Activated CD8-positive, alpha-beta T cell treated with anti-CD3 and anti-CD28 coated beads for 36 hours (primary cell): ENCODE data around the gene JPT1. TPM values are rescaled to one million over a fixed set of nuclear protein-coding genes. Genes with fewer than 3 reads are reported as not detected.

Source experiments
- ATAC-seq: fragments of 200-7000 bp; cut with Tn5 transposase; one replicate; pipeline ENCODE4 v1.10.0; 2021; ENCODE audit warnings: mild to moderate bottlenecking, moderate library complexity
- CTCF ChIA-PET: fragments of 350-600 bp; sonication (Branson Sonifier 250); formaldehyde crosslinking; loops from one replicate; lab custom pipeline; 2021; ENCODE audit warnings: antibody characterized with exemption; lab: Charles Lee
- POLR2A ChIA-PET: fragments of 350-600 bp; sonication (Branson Sonifier 250); formaldehyde crosslinking; loops from one replicate; lab custom pipeline; 2021; ENCODE audit warnings: antibody characterized with exemption; lab: Charles Lee
- DNase-seq: peaks from one replicate; pipeline ENCODE4 v3.0.0-alpha.2; 2020
- H3K27ac Mint-ChIP-seq: one replicate; pipeline ENCODE4 v1.8.0; 2021; ENCODE audit warnings: mild to moderate bottlenecking, mixed read lengths
- H3K27me3 Mint-ChIP-seq: one replicate; pipeline ENCODE4 v1.8.0; 2021; ENCODE audit warnings: mixed read lengths
- H3K36me3 Mint-ChIP-seq: one replicate; pipeline ENCODE4 v1.8.0; 2021; ENCODE audit warnings: low read depth, mixed read lengths
- H3K4me1 Mint-ChIP-seq: one replicate; pipeline ENCODE4 v1.8.0; 2021; ENCODE audit warnings: low read depth, mixed read lengths
- H3K4me3 Mint-ChIP-seq: one replicate; pipeline ENCODE4 v1.8.0; 2021; ENCODE audit warnings: mild to moderate bottlenecking, moderate library complexity, mixed read lengths
- H3K9me3 Mint-ChIP-seq: one replicate; pipeline ENCODE4 v1.8.0; 2021; ENCODE audit warnings: mixed read lengths
- intact Hi-C: fragments of 100-400 bp; cut with micrococcal nuclease; formaldehyde crosslinking; loops from one replicate; pipeline ENCODE4 v1.10.0; 2022
- total RNA-seq, 2 experiments: library from RNA; stranded (reverse); gene quantifications; one replicate each; pipeline ENCODE4 v1.2.3, GENCODE V29; 2021
- TF ChIP-seq, protein P1 (sequence below): fragments of 200-600 bp; IDR thresholded peaks from one replicate; pipeline ENCODE4 v1.8.0; 2022; ENCODE audit warnings: antibody characterized with exemption, mild to moderate bottlenecking

Gene JPT1, protein sequence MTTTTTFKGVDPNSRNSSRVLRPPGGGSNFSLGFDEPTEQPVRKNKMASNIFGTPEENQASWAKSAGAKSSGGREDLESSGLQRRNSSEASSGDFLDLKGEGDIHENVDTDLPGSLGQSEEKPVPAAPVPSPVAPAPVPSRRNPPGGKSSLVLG
- total RNA-seq, result 100 to 1,000 TPM; 203 to 208 TPM

GRCh38 chr17:75154195-75155106 is at the start of gene JPT1:
TSS of gene JPT1 (minus strand) at chr17:75154512. CDS start at chr17:75154397, 115 bp downstream.
- DNase-seq (peak; percentile 99), ATAC-seq (peak; percentile 98)
- Mint-ChIP-seq H3K36me3 (peaks cover 15% of the 10 kb centered on the region), H3K27ac (peak within 1 kb of the TSS; percentile 87), H3K4me1 (peaks cover 34% of the 10 kb centered on the region), H3K4me3 (peak within 1 kb of the TSS; percentile 94), H3K27me3 (no peaks in the 10 kb centered on the region), H3K9me3 (no peaks in the 10 kb centered on the region)
- intact Hi-C loops, result no loop called here
- CTCF ChIA-PET, result interaction anchor here (1.1 to 1.6 kb wide), 3 partner anchors 17 to 41 kb away, joined by 3 to 7 read pairs (median 6); no protein-coding TSS in a partner anchor
- TF ChIP-seq, protein P1, sequence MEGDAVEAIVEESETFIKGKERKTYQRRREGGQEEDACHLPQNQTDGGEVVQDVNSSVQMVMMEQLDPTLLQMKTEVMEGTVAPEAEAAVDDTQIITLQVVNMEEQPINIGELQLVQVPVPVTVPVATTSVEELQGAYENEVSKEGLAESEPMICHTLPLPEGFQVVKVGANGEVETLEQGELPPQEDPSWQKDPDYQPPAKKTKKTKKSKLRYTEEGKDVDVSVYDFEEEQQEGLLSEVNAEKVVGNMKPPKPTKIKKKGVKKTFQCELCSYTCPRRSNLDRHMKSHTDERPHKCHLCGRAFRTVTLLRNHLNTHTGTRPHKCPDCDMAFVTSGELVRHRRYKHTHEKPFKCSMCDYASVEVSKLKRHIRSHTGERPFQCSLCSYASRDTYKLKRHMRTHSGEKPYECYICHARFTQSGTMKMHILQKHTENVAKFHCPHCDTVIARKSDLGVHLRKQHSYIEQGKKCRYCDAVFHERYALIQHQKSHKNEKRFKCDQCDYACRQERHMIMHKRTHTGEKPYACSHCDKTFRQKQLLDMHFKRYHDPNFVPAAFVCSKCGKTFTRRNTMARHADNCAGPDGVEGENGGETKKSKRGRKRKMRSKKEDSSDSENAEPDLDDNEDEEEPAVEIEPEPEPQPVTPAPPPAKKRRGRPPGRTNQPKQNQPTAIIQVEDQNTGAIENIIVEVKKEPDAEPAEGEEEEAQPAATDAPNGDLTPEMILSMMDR, result no peak
- POLR2A ChIA-PET, result interaction anchor here (0.6 to 1.9 kb wide), 30 partner anchors 8 to 312 kb away, joined by 3 to 9 read pairs (median 4); partner anchors contain the start of genes GGA3, NT5C, NUP85 and SLC25A19

DNA sequence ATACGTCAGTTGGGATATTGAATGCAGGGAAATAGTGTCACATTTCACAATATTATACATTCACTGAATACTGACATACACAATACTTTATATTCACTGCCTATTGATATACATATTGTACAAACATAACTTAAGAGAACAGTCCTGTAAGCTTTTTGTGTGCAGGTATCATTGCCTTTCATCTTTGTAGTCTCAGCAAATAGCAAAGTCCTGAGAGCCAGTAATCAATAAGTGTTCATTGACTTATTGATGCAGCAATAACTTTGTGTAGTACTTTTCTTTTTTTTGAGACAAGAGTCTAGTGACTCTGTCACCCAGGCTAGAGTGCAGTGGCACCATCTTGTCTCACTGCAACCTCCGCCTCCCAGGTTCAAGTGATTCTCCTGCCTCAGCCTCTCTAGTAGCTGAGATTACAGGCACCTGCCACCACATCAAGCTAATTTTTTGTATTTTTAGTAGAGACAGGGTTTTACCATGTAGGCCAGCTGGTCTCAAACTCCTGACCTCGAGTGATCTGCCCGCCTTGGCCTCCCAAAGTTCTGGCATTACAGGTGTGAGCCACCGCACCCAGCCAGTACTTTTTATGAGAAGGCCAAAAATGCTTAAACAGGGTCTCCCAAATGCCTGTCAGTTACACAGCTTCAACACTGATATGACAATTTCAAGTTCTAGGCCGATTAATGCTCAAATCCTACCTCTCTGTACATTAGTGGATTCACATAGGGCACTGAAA is 45.7 kb upstream of the JPT1 start:
- DNase-seq (no peak), ATAC-seq (no peak)
- H3K27me3 Mint-ChIP-seq, result no peaks in the 10 kb centered on the region
- peaks cover 10% of the 10 kb centered on the region for H3K4me1 Mint-ChIP-seq
- CTCF ChIA-PET, result interaction anchor here (0.6 to 9.3 kb wide), 11 partner anchors 10 to 242 kb away, joined by 3 to 221 read pairs (median 7); partner anchors contain the start of gene NT5C
- H3K4me3 Mint-ChIP-seq, result no peak overlapping the region
- H3K36me3 Mint-ChIP-seq, result no peaks in the 10 kb centered on the region
- TF ChIP-seq, protein P1, result no peak
- H3K9me3 Mint-ChIP-seq, result no peaks in the 10 kb centered on the region
- intact Hi-C loops, result loop anchor here (5.0 kb wide), 1 partner anchor 88 kb away; no protein-coding TSS in a partner anchor
- POLR2A ChIA-PET, result interaction anchor here (1.0 to 1.4 kb wide), 3 partner anchors 17 to 86 kb away, joined by 4 to 5 read pairs (median 5); partner anchors contain the start of gene SUMO2
- no peak overlapping the region for H3K27ac Mint-ChIP-seq

- no peaks in the 10 kb centered on the region for H3K27me3 Mint-ChIP-seq
- no peak overlapping the region for H3K27ac Mint-ChIP-seq
- H3K9me3 Mint-ChIP-seq, result no peaks in the 10 kb centered on the region
- intact Hi-C loops, result no loop called here
- CTCF ChIA-PET, result no interaction called here
- no peak for ATAC-seq
- POLR2A ChIA-PET, result no interaction called here
- no peaks in the 10 kb centered on the region for H3K4me1 Mint-ChIP-seq
- no peaks in the 10 kb centered on the region for H3K36me3 Mint-ChIP-seq
- no peak for DNase-seq
- no peak overlapping the region for H3K4me3 Mint-ChIP-seq
- TF ChIP-seq, protein P1, result no peak
These were observed 40.6 kb upstream of the JPT1 start for GRCh38 chr17:75194879-75195278.

DNA sequence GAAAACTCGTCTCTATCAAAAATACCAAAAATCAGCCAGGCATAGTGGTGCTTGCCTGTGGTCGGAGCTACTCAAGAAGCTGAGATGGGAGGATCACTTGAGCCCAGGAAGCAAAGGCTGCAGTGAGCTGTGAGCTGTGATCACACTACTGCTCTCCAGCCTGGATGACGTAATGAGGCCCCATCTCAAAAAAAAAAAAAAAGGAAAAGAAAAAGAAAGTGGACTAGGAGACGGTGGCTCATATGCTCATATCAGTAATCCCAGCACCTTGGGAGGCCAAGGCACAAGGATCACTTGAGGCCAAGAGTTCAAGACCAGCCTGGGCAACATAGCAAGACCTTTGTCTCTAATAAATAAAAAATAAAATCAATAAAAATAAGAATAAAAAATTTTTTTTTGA is 37.3 kb upstream of the JPT1 start:
- ATAC-seq, result no peak
- intact Hi-C loops, result no loop called here
- Mint-ChIP-seq H3K36me3 (no peaks in the 10 kb centered on the region), H3K4me1 (peaks cover 8% of the 10 kb centered on the region), H3K27ac (no peak overlapping the region), H3K27me3 (no peaks in the 10 kb centered on the region), H3K4me3 (no peak overlapping the region), H3K9me3 (no peaks in the 10 kb centered on the region)
- CTCF ChIA-PET, result interaction anchor here (1.3 to 7.7 kb wide), 4 partner anchors 10 to 230 kb away, joined by 3 to 79 read pairs (median 20); no protein-coding TSS in a partner anchor
- TF ChIP-seq, protein P1, result no peak
- no peak for DNase-seq
- POLR2A ChIA-PET, result interaction anchor here (1.0 kb wide), 1 partner anchor 8 kb away, joined by 3 read pairs; the partner anchor contains the start of gene SUMO2
